Adrenal gland (tissue), 5 donors: ENCODE results near the gene CD44.

Experiments used
- CTCF ChIP-seq, 6 experiments: fragments of 450-650 bp in 4 of 6; fragments of 200-600 bp in 2 of 6; sonication (generic) in 1 of 6; IDR thresholded peaks; 1 replicate in 5 of 6; 2 replicates in 1 of 6; pipeline versions ENCODE4 v1.5.1 to v1.8.0; 2016 to 2021; ENCODE audit warnings: antibody characterized with exemption in 6 of 6, mild to moderate bottlenecking in 2 of 6, moderate library complexity in 1 of 6
- POLR2A ChIP-seq, 2 donors: fragments of 450-650 bp; IDR thresholded peaks; one replicate each; pipeline ENCODE4 v1.6.1; 2017; ENCODE audit warnings: antibody characterized with exemption in 2 of 2, mild to moderate bottlenecking in 2 of 2, moderate library complexity in 1 of 2
- donor health status: DM: no; HTN: no; CAD: no.

GRCh38 chr11:35214226-35214770 is 75.3 kb downstream of the CD44 start:
- TF ChIP-seq CTCF (IDR thresholded peaks at IDR 0.05) (no peak), POLR2A (IDR thresholded peaks at IDR 0.05) (no peak)
